Tibial nerve (tissue), 4 donors: ENCODE results near the gene PYROXD2.
"Not testable (repeated sequence)": the region's sequence is repeated elsewhere in the genome, so short reads cannot be mapped to it uniquely, and the experiment has no call there.

Source experiments
- CTCF ChIP-seq, 5 experiments: fragments of 200-600 bp in 3 of 5; fragments of 450-650 bp in 2 of 5; sonication (generic) in 3 of 5; IDR thresholded peaks; one replicate each; pipeline ENCODE4 v1.5.1; 2016 to 2019; ENCODE audit warnings: antibody characterized with exemption in 5 of 5, mild to moderate bottlenecking in 3 of 5, moderate library complexity in 2 of 5
- EP300 ChIP-seq, 2 donors: sonication (generic); formaldehyde crosslinking; IDR thresholded peaks; one replicate each; pipeline ENCODE4 v1.6.1; 2017; ENCODE audit warnings: antibody characterized with exemption in 2 of 2, mild to moderate bottlenecking in 1 of 2
- POLR2A ChIP-seq, 2 donors: fragments of 450-650 bp; IDR thresholded peaks; one replicate each; pipeline ENCODE4 v1.6.1; 2017; ENCODE audit warnings: antibody characterized with exemption in 2 of 2, mild to moderate bottlenecking in 2 of 2, moderate library complexity in 2 of 2

DNA sequence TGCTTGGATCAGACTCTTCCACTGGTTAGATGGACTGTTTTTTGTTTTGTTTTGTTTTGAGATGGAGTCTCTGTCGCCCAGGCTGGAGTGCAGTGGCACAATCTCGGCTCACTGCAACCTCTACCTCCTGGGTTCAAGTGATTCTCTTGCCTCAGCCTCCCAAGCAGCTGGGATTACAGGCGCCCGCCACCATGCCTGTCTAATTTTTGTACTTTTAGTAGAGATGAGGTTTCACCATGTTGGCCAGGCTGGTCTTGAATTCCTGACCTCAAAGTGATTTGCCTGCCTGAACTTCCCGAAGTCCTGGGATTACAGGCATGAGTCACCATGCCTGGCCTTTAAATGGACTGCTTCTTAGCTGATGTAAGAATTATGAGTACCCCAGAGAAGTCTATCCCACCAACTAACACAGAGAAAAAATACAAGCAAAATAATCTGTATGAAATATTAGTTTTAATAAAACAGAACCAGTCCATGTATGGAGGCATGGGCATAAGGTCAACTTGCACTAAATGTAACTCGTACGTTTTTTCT, 31.8 kb downstream of the PYROXD2 start:
- not testable (repeated sequence) for TF ChIP-seq CTCF, POLR2A, EP300 (IDR thresholded peaks at IDR 0.05)
